GM21619 (cell line): Measurements from ENCODE around the gene KAT8.

Experiments
- ATAC-seq: cut with Tn5 transposase; IDR thresholded peaks from one replicate; pipeline ENCODE4 v1.9.1; 2021; ENCODE audit not compliant: unreplicated experiment

The KAT8 gene

DNA sequence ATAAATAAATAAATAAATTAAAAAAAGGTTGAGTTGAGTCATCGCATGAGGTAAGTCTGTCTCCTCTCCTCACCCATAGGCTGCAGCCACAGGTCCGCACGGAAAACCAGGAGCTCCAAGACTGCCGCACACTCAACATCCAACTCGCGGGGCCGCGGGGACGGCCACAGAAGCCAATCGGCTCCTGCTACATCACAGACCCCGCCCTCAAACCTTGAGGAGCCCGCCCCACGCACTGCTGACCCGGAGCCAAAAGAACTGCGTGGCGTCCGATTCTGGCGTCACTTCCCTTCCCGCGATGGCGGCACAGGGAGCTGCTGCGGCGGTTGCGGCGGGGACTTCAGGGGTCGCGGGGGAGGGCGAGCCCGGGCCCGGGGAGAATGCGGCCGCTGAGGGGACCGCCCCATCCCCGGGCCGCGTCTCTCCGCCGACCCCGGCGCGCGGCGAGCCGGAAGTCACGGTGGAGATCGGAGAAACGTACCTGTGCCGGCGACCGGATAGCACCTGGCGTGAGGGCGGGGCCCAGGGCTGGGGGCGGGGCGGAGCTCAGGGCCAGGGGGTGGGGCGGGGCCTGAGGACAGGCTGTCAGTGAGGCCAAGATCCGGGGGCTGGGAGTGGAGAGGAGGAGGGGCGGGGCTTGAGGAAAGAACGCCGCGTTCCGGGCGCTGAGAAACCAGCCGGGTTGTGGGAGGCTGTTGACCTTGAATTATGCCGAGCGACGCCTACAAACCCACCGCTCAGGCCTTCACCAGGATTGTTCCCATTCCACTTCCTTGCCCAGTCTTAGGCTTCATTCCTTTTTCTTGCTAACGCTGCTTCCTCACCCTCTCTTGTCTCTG lies at the start of gene KAT8:
TSS of gene KAT8 (plus strand) at position 281 of the 839 bp plus-strand sequence. CDS start at position 299, 18 bp downstream.
- peak; percentile 88 for ATAC-seq

GRCh38 chr16:31071861-31072260 lies 45.6 kb upstream of the KAT8 start:
- no peak for ATAC-seq

DNA sequence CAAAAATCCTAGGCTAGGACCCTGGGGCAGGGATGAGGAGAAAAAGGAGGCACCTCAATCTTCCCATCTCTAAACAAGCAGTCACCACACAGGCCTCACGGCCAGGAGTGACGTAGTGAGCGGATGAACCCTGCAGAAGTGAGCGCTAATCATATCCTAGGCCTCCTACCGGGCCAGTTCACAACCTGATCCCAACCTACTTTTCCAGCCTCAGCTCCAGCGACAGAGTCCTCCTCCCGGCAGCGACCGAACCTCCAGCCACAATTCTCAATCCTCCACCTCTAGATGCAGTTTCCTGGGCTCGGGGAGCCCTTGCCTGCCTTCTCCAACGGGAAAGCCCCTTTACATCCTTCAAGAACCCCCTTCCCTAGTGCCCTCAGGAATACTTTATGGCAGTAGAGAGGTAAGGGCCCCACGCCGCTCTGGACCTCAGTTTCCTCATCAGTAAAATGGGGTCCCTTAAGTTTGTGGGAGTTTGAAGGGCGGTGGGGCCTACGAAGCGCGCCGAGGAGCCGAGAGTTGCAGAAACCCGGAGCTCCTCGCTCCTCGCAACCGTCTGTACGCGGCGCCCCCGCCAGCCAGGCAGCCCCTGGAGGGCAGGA lies 44.8 kb upstream of the KAT8 start:
- ATAC-seq = no peak

DNA sequence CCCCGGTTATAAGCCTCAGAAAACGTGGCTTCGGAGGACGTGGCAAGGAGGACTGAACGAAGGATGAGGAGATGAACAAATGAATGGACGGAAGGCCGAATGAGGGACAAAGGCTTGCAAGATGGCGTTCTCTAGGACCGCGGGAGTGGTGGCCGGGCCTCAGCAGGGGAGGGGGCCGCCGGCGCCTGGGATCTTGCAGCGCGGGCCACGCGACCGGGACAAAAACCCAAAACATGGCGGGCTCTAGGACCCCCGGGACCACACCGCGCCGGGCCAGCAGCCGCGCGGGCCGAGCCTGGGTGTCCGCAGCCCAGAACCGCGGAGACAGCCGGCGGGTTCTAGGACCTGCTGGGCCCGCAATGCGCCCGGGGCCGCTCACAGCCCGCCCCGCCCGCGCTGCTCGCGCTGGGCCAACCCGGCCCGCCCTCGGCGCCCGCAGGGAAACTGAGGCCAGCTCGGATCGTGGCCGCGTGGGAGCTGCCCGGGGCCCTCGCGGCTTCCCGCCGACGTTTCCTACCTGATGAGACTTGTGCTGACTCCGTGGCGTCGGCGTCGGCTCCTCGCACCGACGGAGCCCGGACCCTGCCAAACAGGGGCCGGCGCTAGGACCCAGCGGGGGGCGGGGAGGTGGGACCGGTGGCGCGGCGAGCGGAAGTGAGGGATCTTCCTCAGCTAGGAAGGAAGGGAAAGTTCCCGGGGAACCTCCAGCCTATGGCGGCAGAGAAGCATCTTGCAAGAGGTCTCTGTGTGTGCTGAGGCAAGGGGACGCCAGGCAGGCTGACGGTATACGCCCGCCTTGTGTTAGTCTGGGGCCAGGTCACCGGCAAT lies 44.1 kb upstream of the KAT8 start:
- peak; percentile 49 for ATAC-seq

GRCh38 chr16:31073970-31074813 lies 43.3 kb upstream of the KAT8 start, which contains the start of the genes ZNF646 and ZNF668:
TSS of gene ZNF646 (plus strand) at chr16:31074422. CDS start at chr16:31076325, 1,903 bp downstream.
TSS of gene ZNF668 (minus strand) at chr16:31074240. CDS start at chr16:31064459, 9,781 bp downstream.
- ATAC-seq = peak; percentile 69

DNA sequence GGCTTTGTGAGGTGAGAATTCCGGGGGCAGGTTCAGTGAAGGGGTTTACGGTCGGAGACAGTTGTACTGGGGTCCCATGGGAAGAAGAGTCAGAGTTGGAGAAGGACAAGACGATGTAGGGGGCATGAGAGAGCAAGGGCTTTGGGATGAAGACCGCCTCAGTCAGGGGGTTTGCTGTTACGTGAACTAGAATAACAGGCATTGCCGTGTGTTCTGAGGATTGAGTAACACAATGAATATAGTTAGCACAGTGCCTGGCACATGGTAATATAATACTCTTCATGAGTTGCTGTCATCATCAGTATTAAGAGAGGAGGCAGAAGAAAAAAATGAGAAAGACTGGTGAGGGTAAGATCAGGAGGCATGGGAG lies 42.7 kb upstream of the KAT8 start:
- ATAC-seq = no peak

- ATAC-seq = no peak
Observed at GRCh38 chr16:31076319-31076718, 41.1 kb upstream of the KAT8 start.

DNA sequence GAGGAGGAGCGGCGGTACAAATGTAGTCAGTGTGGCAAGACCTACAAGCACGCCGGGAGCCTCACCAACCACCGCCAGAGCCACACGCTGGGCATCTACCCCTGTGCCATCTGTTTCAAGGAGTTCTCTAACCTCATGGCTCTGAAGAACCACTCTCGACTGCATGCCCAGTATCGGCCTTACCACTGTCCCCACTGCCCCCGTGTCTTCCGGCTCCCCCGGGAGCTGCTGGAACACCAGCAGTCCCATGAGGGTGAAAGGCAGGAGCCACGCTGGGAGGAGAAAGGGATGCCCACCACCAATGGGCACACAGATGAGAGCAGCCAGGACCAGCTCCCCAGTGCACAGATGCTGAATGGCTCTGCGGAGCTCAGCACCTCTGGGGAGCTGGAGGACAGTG lies 40.4 kb upstream of the KAT8 start:
- no peak for ATAC-seq

DNA sequence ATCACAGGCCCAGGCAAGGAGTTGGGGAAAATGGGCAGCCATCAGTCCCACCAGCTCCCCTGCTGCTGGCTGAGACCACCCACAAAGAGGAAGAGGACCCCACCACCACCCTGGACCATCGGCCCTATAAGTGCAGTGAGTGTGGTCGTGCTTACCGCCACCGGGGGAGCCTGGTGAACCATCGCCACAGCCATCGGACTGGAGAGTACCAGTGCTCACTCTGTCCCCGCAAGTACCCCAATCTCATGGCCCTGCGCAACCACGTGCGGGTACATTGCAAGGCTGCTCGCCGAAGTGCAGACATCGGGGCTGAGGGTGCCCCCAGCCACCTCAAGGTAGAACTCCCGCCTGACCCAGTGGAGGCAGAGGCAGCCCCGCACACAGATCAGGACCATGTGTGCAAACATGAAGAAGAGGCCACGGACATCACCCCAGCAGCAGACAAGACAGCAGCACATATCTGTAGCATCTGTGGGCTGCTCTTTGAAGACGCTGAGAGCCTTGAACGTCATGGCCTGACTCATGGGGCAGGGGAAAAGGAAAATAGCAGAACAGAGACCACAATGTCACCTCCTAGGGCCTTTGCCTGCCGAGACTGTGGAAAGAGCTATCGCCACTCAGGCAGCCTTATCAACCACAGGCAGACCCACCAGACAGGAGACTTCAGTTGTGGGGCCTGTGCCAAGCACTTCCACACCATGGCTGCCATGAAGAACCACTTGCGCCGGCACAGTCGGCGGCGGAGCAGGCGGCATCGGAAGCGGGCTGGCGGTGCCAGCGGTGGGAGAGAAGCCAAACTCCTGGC lies 39.7 kb upstream of the KAT8 start:
- ATAC-seq = no peak

DNA sequence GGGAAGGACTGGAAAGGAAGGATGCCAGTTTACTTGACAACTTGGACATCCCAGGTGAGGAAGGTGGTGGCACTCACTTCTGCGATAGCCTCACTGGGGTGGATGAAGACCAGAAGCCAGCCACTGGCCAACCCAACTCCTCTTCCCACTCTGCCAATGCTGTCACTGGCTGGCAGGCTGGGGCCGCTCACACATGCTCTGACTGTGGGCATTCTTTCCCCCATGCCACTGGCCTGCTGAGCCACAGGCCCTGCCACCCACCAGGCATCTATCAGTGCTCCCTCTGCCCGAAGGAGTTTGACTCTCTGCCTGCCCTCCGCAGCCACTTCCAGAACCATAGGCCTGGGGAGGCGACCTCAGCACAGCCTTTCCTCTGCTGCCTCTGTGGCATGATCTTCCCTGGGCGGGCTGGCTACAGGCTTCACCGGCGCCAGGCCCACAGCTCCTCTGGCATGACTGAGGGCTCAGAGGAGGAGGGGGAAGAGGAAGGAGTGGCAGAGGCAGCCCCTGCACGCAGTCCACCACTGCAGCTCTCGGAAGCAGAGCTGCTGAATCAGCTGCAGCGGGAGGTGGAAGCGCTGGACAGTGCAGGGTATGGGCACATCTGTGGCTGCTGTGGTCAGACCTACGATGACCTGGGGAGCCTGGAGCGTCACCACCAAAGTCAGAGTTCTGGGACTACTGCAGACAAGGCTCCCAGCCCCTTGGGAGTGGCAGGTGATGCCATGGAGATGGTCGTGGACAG lies 38.7 kb upstream of the KAT8 start:
- no peak for ATAC-seq

GRCh38 chr16:31079342-31079944 lies 38.0 kb upstream of the KAT8 start:
- ATAC-seq = no peak

DNA sequence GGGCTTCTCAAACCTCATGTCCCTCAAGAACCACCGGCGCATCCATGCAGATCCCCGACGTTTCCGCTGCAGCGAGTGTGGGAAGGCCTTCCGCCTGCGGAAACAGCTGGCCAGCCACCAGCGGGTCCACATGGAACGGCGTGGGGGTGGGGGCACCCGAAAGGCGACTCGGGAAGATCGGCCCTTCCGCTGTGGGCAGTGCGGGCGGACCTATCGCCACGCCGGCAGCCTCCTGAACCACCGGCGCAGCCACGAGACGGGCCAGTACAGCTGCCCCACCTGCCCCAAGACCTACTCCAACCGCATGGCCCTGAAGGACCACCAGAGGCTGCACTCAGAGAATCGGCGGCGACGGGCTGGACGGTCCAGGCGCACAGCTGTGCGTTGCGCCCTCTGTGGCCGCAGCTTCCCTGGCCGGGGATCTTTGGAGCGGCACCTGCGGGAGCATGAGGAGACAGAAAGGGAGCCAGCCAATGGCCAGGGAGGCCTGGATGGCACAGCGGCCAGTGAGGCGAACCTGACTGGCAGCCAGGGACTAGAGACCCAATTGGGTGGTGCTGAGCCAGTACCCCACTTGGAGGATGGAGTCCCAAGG lies 37.3 kb upstream of the KAT8 start:
- ATAC-seq = no peak

- no peak for ATAC-seq
Observed at GRCh38 chr16:31080756-31081419, 36.6 kb upstream of the KAT8 start.

GRCh38 chr16:31081428-31082351 lies 35.8 kb upstream of the KAT8 start:
- no peak for ATAC-seq

DNA sequence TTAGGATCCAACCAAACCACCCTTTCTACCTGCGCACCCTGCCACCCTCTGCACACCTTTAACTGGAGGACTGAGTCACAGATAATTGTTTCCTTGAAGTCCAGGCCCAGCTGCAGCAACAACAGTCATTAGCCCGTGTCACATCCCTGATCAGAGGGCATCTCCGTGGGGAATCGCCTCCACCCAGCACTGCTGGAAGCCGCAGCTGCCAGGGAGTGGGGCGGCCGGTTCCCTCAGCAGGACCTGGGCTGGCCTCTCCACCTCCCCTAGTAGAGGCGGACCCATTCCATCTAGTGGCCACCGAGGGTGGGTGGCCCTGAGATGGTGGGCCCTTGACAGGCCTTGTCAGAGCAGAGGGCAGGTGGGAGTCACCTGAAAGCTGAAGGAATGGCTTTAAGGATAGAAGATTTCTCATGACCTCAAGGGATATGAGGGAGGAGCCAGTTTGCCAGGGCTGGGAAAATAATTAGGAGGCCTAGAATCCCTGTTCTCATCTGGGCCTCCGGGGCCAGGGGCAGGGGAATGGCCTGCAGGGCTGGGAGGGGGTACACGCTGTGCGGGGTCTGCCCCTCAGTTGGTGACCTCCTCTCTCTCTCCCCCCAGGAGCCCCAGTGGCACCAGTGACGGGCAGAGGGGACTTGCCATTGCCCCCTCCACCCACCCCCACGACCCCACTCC lies 35.0 kb upstream of the KAT8 start:
- no peak for ATAC-seq

GRCh38 chr16:31083081-31083480 lies 34.4 kb upstream of the KAT8 start:
- ATAC-seq = no peak
